HepG2 (cell line): Measurements from ENCODE around the gene USP30. TPM values are rescaled to one million over a fixed set of nuclear protein-coding genes. Genes with fewer than 3 reads are reported as not detected.

ENCODE experiments used
- ATAC-seq: fragments of 200-7000 bp; cut with Tn5 transposase; 3 replicates; pipeline ENCODE4 v1.9.1; 2020; ENCODE audit warnings: mild to moderate bottlenecking, moderate library complexity
- BruUV-seq: library from RNA; stranded (reverse); fragments of 400-500 nt; replicated peaks from 2 replicates; lab custom pipeline; 2021; lab: Mats Ljungman, UMichigan
- CTCF ChIA-PET: fragments of 300-600 bp; formaldehyde crosslinking; extraction: SDS; loops from one replicate; lab custom pipeline; 2021; ENCODE audit warnings: low total read pairs, inconsistent platforms, low intra/inter-chr PET ratio; lab: Yijun Ruan, JAX
- POLR2A ChIA-PET: fragments of 350-600 bp; sonication (Branson Sonifier 250); formaldehyde crosslinking; loops from one replicate; lab custom pipeline; 2020; ENCODE audit warnings: antibody characterized with exemption, inconsistent platforms; lab: Yijun Ruan, JAX
- DNase-seq: peaks from one replicate; pipeline ENCODE4 v3.0.0-alpha.2; 2015; ENCODE audit warnings: low spot score
- FAIRE-seq: peaks from 3 replicates; lab custom pipeline; 2011; peaks lifted over from hg19 to GRCh38; lab: Jason Lieb, UNC
- H2AFZ ChIP-seq: one replicate; pipeline ENCODE4 v1.6.1; 2011; ENCODE audit warnings: low read length, inconsistent platforms
- H3K27ac ChIP-seq: fragments of 300-600 bp; 3 replicates; pipeline ENCODE4 v1.8.0; 2011; ENCODE audit warnings: mixed run types, mild to moderate bottlenecking, mixed read lengths, low read length, inconsistent platforms; ENCODE audit not compliant: insufficient read depth; ENCODE audit errors: extremely low read length
- H3K27me3 ChIP-seq, 2 experiments: fragments of 200-600 bp in 1 of 2; 2 replicates in 1 of 2; 3 replicates in 1 of 2; pipeline versions ENCODE4 v1.6.0 to v1.8.0; 2011; ENCODE audit warnings: low read length in 2 of 2, mild to moderate bottlenecking in 2 of 2, moderate library complexity in 2 of 2, inconsistent platforms in 1 of 2; ENCODE audit not compliant: insufficient read depth in 2 of 2, control insufficient read depth in 1 of 2
- H3K36me3 ChIP-seq, 2 experiments: fragments of 200-600 bp in 1 of 2; replicated peaks in 1 of 2; 2 replicates in 1 of 2; 3 replicates in 1 of 2; pipeline versions ENCODE4 v1.5.1 to v1.8.0; 2011; ENCODE audit warnings: low read length in 2 of 2, inconsistent platforms in 1 of 2; ENCODE audit not compliant: insufficient read depth in 2 of 2, control insufficient read depth in 1 of 2
- H3K4me1 ChIP-seq: 2 replicates; pipeline ENCODE4 v1.5.1; 2012; ENCODE audit warnings: low read length, inconsistent platforms; ENCODE audit not compliant: insufficient read depth
- H3K4me2 ChIP-seq: 2 replicates; pipeline ENCODE4 v1.6.0; 2011; ENCODE audit warnings: low read depth, low read length, inconsistent platforms
- H3K4me3 ChIP-seq, 3 experiments: fragments of 200-600 bp in 1 of 3; sonication (generic), shearing (Covaris generic) in 1 of 3; replicated peaks in 1 of 3; 2 replicates each; pipeline ENCODE4 v1.5.1; 2011 to 2016; ENCODE audit warnings: low read length in 3 of 3, inconsistent platforms in 2 of 3, low read depth in 2 of 3, mild to moderate bottlenecking in 2 of 3, control low read depth in 1 of 3, mixed read lengths in 1 of 3; ENCODE audit not compliant: insufficient read depth in 1 of 3
- H3K79me2 ChIP-seq: one replicate; pipeline ENCODE4 v1.6.1; 2011; ENCODE audit warnings: low read length, inconsistent platforms; ENCODE audit not compliant: insufficient read depth
- H3K9ac ChIP-seq: 2 replicates; pipeline ENCODE4 v1.6.0; 2011; ENCODE audit warnings: mild to moderate bottlenecking, low read depth, low read length, inconsistent platforms; ENCODE audit not compliant: insufficient read depth
- H3K9me3 ChIP-seq: 2 replicates; pipeline ENCODE4 v1.5.1; 2012; ENCODE audit warnings: mild to moderate bottlenecking, low read length
- H4K20me1 ChIP-seq: 2 replicates; pipeline ENCODE4 v1.6.0; 2011; ENCODE audit warnings: inconsistent platforms, mild to moderate bottlenecking, low read length, moderate library complexity; ENCODE audit not compliant: insufficient read depth
- BHLHE40 ChIP-seq: IDR thresholded peaks from 2 replicates; pipeline ENCODE4 v1.6.1; 2011; ENCODE audit warnings: low read length, improper control_type of control experiment
- MTA1 ChIP-seq: sonication (generic); formaldehyde crosslinking; IDR thresholded peaks from 2 replicates; pipeline ENCODE4 v1.4.0; 2020; ENCODE audit warnings: missing genetic modification reagents, mild to moderate bottlenecking, borderline replicate concordance
- NFAT5 ChIP-seq: sonication (generic); formaldehyde crosslinking; IDR thresholded peaks from 2 replicates; pipeline ENCODE4 v1.4.0; 2020; ENCODE audit warnings: missing genetic modification reagents
- NR3C1 ChIP-seq: sonication (generic); formaldehyde crosslinking; IDR thresholded peaks from 2 replicates; pipeline ENCODE4 v1.4.0; 2020; ENCODE audit warnings: missing genetic modification reagents
- PHF20 ChIP-seq: sonication (generic); formaldehyde crosslinking; IDR thresholded peaks from 2 replicates; pipeline ENCODE4 v1.5.0; 2020; ENCODE audit warnings: mild to moderate bottlenecking, missing genetic modification reagents
- PITX1 ChIP-seq: sonication (generic); formaldehyde crosslinking; IDR thresholded peaks from 2 replicates; pipeline ENCODE4 v1.5.1; 2020; ENCODE audit warnings: mild to moderate bottlenecking, missing genetic modification reagents
- RBAK ChIP-seq: sonication (generic); formaldehyde crosslinking; IDR thresholded peaks from 2 replicates; pipeline ENCODE4 v1.5.1; 2020; ENCODE audit warnings: mild to moderate bottlenecking, missing genetic modification reagents
- SETDB1 ChIP-seq: sonication (generic); formaldehyde crosslinking; IDR thresholded peaks from 2 replicates; pipeline ENCODE4 v1.5.1; 2020; ENCODE audit warnings: missing genetic modification reagents, mild to moderate bottlenecking, borderline replicate concordance
- ZBTB25 ChIP-seq: IDR thresholded peaks from 2 replicates; pipeline ENCODE4 v1.6.1; 2018; ENCODE audit warnings: missing genetic modification reagents
- ZBTB37 ChIP-seq: sonication (generic); formaldehyde crosslinking; IDR thresholded peaks from 2 replicates; pipeline ENCODE4 v1.4.0; 2020; ENCODE audit warnings: mild to moderate bottlenecking, missing genetic modification reagents
- ZGPAT ChIP-seq: IDR thresholded peaks from 2 replicates; pipeline ENCODE4 v1.6.1; 2016; ENCODE audit warnings: mild to moderate bottlenecking
- ZNF17 ChIP-seq: sonication (generic); formaldehyde crosslinking; IDR thresholded peaks from 2 replicates; pipeline ENCODE4 v1.5.0; 2020; ENCODE audit warnings: mild to moderate bottlenecking, missing genetic modification reagents
- ZNF468 ChIP-seq: sonication (generic); formaldehyde crosslinking; IDR thresholded peaks from 2 replicates; pipeline ENCODE4 v1.8.0; 2022; ENCODE audit warnings: mild to moderate bottlenecking, moderate library complexity, missing genetic modification reagents
- ZNF629 ChIP-seq: sonication (generic); formaldehyde crosslinking; conservative IDR thresholded peaks from 2 replicates; pipeline ENCODE4 v1.5.0; 2020; ENCODE audit warnings: missing genetic modification reagents
- ZNF766 ChIP-seq: sonication (generic); formaldehyde crosslinking; IDR thresholded peaks from 2 replicates; pipeline ENCODE4 v1.5.0; 2020; ENCODE audit warnings: missing genetic modification reagents, borderline replicate concordance
- WGBS: methylation state at CpG from one replicate; pipeline ENCODE4 v1.1.6; 2017; ENCODE audit warnings: low lambda C conversion rate; 5-methylcytosine and 5-hydroxymethylcytosine counted together
- in situ Hi-C: cut with HindIII; loops from 2 replicates; pipeline ENCODE4 v1.10.0; 2017; ENCODE audit warnings: low pct_unique_long_range_greater_than_20kb; ENCODE audit not compliant: extremely low pct_ligation_motif_present
- intact Hi-C: fragments of 100-400 bp; cut with micrococcal nuclease; formaldehyde crosslinking; loops from one replicate; pipeline ENCODE4 v1.10.0; 2022; ENCODE audit not compliant: unreplicated experiment
- polyA plus RNA-seq, 8 experiments: library from polyadenylated mRNA; depleted of rRNA in 3 of 8; stranded (reverse) in 7 of 8; unstranded in 1 of 8; fragments of >200 nt; fragmentation: Illumina TruSeq in 4 of 8; extraction: Trizol in 4 of 8; gene quantifications; 2 replicates each; pipeline versions ENCODE4 v1.2.1 to v1.2.3, GENCODE V29; 2011 to 2016; ENCODE audit warnings: low read depth in 4 of 8, missing spikeins in 1 of 8, mixed read lengths in 1 of 8; ENCODE audit not compliant: insufficient read depth in 1 of 8
- total RNA-seq, 5 experiments: library from RNA; depleted of rRNA; stranded (reverse); fragments of >200 nt; fragmentation: Illumina TruSeq; extraction: Trizol; gene quantifications; 2 replicates each; pipeline ENCODE4 v1.2.3, GENCODE V29; 2016; ENCODE audit warnings: low read depth in 1 of 5

The USP30 gene
- total and polyA plus RNA-seq, 2 of the 13 experiments (the other 11 are each of a cell fraction or from before 2014, with no cell fraction given) = 11.2 to 20.8 TPM

GRCh38 chr12:109020146-109020795, 32.1 kb upstream of the USP30 start:
- intact Hi-C loops = no loop called here
- Histone ChIP-seq H2AFZ (no peak overlapping the region), H3K9ac (no peak overlapping the region), H3K4me1 (peaks cover 6% of the 10 kb centered on the region; the same call in 1 of the 2 replicates), H3K9me3 (no peaks in the 10 kb centered on the region), H3K27me3 (no peaks in the 10 kb centered on the region), H3K4me3 (no peak overlapping the region), H3K27ac (no peak overlapping the region), H3K4me2 (no peak overlapping the region), H3K79me2 (no peaks in the 10 kb centered on the region), H3K36me3 (no peaks in the 10 kb centered on the region), H4K20me1 (no peaks in the 10 kb centered on the region)
- POLR2A ChIA-PET = no interaction called here
- TF ChIP-seq ZNF629 (CRISPR knock-in tag) = no peak
- no peak for TF ChIP-seq ZGPAT (CRISPR knock-in tag)
- TF ChIP-seq ZBTB37 (CRISPR knock-in tag) = no peak
- TF ChIP-seq RBAK (CRISPR knock-in tag) = no peak
- TF ChIP-seq SETDB1 (CRISPR knock-in tag) = no peak
- TF ChIP-seq ZNF468 = no peak
- no peak for TF ChIP-seq PHF20 (CRISPR knock-in tag)
- TF ChIP-seq MTA1 (CRISPR knock-in tag) = no peak
- TF ChIP-seq ZNF17 (CRISPR knock-in tag) = no peak
- TF ChIP-seq NR3C1 (CRISPR knock-in tag) = no peak
- TF ChIP-seq NFAT5 (CRISPR knock-in tag) = no peak
- TF ChIP-seq BHLHE40 = no peak
- TF ChIP-seq ZNF766 (CRISPR knock-in tag) = no peak
- TF ChIP-seq ZBTB25 (CRISPR knock-in tag) = no peak
- TF ChIP-seq PITX1 (CRISPR knock-in tag) = no peak
- FAIRE-seq (no peak), DNase-seq (no peak), ATAC-seq (no peak)
- no TSS peak for BruUV-seq
- 14% methylated on average over 7 of the region's 7 CpGs for WGBS
- CTCF ChIA-PET = no interaction called here
- in situ Hi-C loops = no loop called here
